Fibroblast of mammary gland (primary cell): Measurements from ENCODE around the gene RBMS2.

ENCODE experiments used
- DNase-seq: peaks from one replicate; pipeline ENCODE4 v3.0.0-alpha.2; 2010; ENCODE audit warnings: low read depth
- H3K4me3 ChIP-seq: 2 replicates; pipeline ENCODE4 v1.5.1; 2011; ENCODE audit warnings: low read depth, mild to moderate bottlenecking, low read length, moderate library complexity; ENCODE audit not compliant: control insufficient read depth
- CTCF ChIP-seq: conservative IDR thresholded peaks from 2 replicates; pipeline ENCODE4 v1.5.1; 2011; ENCODE audit warnings: low read depth, low read length, inconsistent platforms; ENCODE audit not compliant: control insufficient read depth, insufficient read depth

RBMS2 gene

GRCh38 chr12:56541631-56542030 lies 20.0 kb downstream of the RBMS2 start:
- TF ChIP-seq CTCF, result no peak
- no peak for DNase-seq
- H3K4me3 ChIP-seq, result no peak overlapping the region

GRCh38 chr12:56542164-56542563 lies 20.5 kb downstream of the RBMS2 start:
- no peak for DNase-seq
- H3K4me3 ChIP-seq, result no peak overlapping the region
- no peak for TF ChIP-seq CTCF

- DNase-seq, result no peak
- no peak overlapping the region for H3K4me3 ChIP-seq
- TF ChIP-seq CTCF, result no peak
Observed at GRCh38 chr12:56545023-56545604, 23.5 kb downstream of the RBMS2 start.

GRCh38 chr12:56546680-56547079 lies 25.1 kb downstream of the RBMS2 start:
- no peak for TF ChIP-seq CTCF
- H3K4me3 ChIP-seq, result no peak overlapping the region
- DNase-seq, result no peak

- no peak for TF ChIP-seq CTCF
- DNase-seq, result no peak
- no peak overlapping the region for H3K4me3 ChIP-seq
Observed at GRCh38 chr12:56551070-56551469, 29.4 kb downstream of the RBMS2 start.

GRCh38 chr12:56565510-56566101 lies 44.0 kb downstream of the RBMS2 start:
- no peak overlapping the region for H3K4me3 ChIP-seq
- TF ChIP-seq CTCF, result no peak
- peak; percentile 74 for DNase-seq

GRCh38 chr12:56568146-56568545 lies 46.5 kb downstream of the RBMS2 start:
- no peak for TF ChIP-seq CTCF
- DNase-seq, result no peak
- no peak overlapping the region for H3K4me3 ChIP-seq
